ENCODE data around the gene SYNGR3. TPM values are rescaled to one million over a fixed set of nuclear protein-coding genes. Genes with fewer than 3 reads are reported as not detected.
"Not testable (repeated sequence)": the region's sequence is repeated elsewhere in the genome, so short reads cannot be mapped to it uniquely, and the experiment has no call there.

Gene SYNGR3
- polyA plus RNA-seq, 1 donor from 2014 or later = 4.9 TPM

DNA sequence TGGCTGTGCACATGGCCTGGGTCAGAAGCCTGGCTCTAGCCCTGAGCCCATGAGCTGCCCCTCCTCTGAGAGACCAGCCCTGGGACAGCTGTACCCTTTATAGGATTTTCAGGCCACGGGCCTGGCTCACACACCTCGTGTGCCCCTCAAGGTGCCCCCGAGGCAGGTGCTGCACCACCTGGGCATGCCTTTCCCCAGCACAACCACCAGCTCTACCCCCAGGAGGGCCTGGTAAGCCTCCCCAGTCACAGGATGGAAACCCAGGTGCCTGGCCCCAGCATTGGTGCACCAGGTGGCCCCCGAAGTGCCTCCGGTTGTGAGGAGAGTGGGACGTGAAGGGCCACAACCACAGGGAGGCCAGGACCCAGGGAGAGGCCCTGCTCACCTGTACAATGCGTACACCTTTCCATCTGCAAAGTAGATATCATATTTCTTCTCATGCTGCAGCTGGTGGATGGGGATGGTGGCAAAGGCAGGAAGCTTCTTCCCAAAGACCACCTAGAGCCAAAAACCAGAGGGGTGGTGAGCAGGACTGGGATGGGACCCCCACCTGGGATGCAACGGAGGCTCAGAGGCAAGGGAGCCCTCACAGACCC is 13.6 kb downstream of the SYNGR3 start:
- no peaks in the 10 kb centered on the region for H3K27me3 Mint-ChIP-seq
- H3K36me3 Mint-ChIP-seq = peaks cover under 1% of the 10 kb centered on the region
- H3K27ac Mint-ChIP-seq = no peak overlapping the region
- peak overlapping the region in 1 of 4 donors; percentile 40 for H3K4me3 Mint-ChIP-seq
- H3K4me1 Mint-ChIP-seq = peaks cover 2 to 12% (median 11%) of the 10 kb centered on the region in 3 donors
- H3K9me3 Mint-ChIP-seq = no peaks in the 10 kb centered on the region

DNA sequence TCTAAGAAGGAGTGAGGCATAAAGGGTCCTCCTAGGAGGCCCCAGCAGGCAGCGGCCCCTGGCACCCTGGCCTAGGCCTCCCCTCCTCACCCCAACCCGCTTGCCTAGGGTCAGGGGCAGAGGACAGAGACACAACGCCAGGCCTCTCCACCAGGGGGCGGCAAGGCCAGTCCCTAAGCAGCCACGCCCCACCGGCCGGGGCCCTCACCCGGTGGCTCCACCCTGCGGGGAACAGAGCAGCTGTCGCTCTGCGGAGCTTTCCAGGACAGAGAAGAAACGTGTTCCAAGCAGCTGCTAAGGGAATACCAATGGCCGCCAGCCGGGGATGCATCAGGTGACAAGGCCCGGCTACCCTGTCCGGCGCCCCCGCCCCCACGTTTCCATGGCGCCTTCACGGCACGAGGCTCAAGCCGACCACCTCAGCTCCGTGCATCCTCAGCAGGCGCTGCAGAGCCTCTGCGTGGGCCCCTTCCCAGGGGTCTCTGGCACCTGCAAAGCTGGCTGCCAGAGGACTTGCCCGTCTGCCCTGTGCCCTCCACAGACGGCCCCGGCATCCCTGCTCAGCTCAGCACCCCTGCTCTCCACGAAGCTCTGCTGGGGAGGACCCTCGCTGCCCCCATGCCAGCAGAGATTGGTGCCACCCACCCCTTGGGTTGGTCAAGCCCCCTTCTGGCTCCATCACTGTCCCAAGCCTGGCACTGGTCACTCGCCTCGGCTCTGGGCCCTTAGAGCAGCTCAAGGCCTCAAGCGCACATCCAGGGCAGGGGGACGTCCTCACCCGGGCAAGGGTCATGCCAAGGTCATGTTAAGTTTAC is 14.3 kb downstream of the SYNGR3 start:
- Mint-ChIP-seq H3K9me3 (no peaks in the 10 kb centered on the region), H3K27me3 (no peaks in the 10 kb centered on the region), H3K27ac (no peak overlapping the region), H3K4me3 (peak overlapping the region in 1 of 4 donors; percentile 40), H3K36me3 (no peaks in the 10 kb centered on the region), H3K4me1 (peaks cover 9 to 17% (median 16%) of the 10 kb centered on the region in 3 donors)

DNA sequence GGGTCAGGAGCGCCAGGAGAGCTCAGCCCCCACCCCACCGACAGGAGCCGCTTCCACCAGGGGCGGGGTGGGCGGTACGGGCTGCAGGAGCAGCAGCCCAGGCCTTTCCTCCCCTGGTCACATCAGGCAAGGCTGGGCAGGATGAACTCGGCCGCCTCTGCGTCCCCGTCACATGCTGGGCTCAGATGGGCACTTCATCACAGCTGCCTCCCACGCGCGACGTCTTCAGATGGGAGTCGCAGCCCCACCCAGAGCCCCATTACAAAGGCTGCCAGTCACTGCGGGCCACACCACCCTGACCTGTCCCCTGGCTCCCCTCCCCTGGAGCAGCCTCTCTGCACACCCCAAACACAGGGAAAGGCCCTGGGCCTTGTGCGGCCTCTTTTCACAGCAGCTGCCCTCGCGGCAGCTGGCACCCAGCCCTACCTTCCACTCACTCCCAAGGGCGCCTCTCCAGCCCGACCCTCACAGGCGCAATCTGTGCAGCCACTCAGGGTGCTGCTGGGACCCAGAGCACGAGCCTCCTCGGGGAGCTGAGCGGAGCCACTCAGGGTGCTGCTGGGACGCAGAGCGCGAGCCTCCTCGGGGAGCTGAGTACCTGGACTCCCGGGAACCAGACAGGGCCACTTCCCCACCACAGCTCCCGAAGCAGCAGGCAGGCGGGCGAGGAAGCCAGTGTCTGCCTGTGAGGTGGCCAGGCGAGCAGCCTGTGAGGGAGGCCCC is 15.2 kb downstream of the SYNGR3 start:
- Mint-ChIP-seq H3K27me3 (no peaks in the 10 kb centered on the region), H3K9me3 (no peaks in the 10 kb centered on the region), H3K27ac (no peak overlapping the region), H3K4me1 (peaks cover 11 to 17% (median 16%) of the 10 kb centered on the region in 3 donors), H3K36me3 (no peaks in the 10 kb centered on the region), H3K4me3 (no peak overlapping the region)

DNA sequence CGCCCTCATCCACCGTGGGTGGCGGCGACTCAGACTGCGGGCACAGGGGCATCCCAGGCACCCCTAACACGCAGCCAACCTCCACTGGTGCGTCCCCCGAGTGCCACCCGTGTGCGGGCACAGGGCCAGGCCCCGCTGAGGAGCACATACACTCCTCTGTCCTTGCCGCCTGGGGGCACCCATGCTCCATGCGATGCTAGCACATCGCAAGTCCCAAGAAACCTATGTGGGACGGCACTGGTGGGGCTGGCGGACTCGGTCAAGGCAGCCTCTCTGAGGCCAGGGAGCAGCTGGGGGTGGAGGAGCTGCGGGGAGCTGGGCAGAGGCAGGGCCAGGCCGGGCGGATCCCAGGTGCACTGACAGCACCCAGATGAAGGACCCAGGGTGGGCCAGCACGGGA is 15.9 kb downstream of the SYNGR3 start:
- Mint-ChIP-seq H3K36me3 (no peaks in the 10 kb centered on the region), H3K4me1 (peaks cover 15 to 22% (median 20%) of the 10 kb centered on the region in 3 donors), H3K9me3 (no peaks in the 10 kb centered on the region), H3K27me3 (no peaks in the 10 kb centered on the region), H3K4me3 (peak overlapping the region in 2 of 4 donors; percentile 7 to 53), H3K27ac (no peak overlapping the region)

DNA sequence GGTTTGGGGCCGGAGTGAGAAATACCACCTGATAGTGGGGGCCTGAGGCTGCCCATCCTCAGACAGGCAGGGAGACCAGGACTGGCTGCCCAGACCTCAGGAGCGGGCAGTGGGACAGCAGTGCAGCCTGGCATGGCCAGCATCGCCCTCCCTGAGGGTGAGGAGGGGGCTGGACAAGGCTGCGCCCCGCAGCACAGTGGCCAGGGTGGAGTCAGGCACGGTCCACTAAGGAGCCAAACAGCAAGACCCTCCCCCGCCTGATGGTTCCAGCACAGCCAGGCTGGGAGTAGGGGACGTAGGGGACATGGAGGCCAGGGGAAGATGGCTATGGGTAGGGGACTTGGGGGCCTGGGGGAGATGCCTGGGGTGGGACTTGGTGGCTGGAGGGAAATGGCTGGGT is 16.5 kb downstream of the SYNGR3 start:
- H3K27me3 Mint-ChIP-seq = no peaks in the 10 kb centered on the region
- H3K4me1 Mint-ChIP-seq = peaks cover 15 to 22% (median 20%) of the 10 kb centered on the region in 3 donors
- peak overlapping the region in 2 of 3 donors; percentile 53 to 88 for H3K27ac Mint-ChIP-seq
- no peaks in the 10 kb centered on the region for H3K36me3 Mint-ChIP-seq
- H3K9me3 Mint-ChIP-seq = no peaks in the 10 kb centered on the region
- H3K4me3 Mint-ChIP-seq = peak overlapping the region in 3 of 4 donors; percentile 7 to 71 (median 33)

DNA sequence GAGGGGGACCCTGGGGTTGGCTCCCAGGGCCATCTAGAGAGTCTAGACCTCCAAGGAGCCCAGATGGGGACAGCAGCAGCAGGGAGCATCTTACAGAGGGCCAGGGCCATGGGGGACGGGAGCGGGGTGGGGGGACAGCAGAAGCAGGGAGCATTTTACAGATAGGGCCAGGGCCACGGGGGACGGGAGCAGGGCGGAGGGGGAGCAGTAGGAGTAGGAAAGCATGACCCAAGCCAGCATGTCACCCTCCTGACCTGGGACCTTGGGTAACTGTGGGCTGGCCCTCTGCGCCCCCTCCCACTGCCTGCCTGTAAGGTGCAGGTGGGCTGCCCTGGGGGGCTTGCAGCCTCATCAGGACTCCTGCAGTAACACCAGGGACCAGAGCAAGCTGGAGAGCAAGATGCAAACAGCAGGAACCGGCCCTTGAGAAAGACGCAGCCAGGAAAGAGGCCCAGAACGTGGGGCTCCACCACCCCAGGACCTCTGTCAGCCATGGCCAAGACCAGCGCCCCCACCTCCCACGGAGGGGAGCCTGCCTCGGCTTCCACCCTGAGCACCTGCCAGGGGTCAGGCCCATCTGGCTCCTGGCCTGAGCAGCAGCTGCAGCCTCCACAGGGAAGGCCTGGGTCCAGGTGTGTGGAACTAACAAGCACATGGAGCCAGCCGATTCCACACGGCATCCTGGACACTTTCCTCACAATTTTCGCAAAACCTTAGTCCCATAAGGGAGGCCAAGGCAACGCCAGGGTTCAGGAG is 17.5 kb downstream of the SYNGR3 start:
- Mint-ChIP-seq H3K4me1 (peaks cover 15 to 22% (median 20%) of the 10 kb centered on the region in 3 donors), H3K9me3 (no peaks in the 10 kb centered on the region)

DNA sequence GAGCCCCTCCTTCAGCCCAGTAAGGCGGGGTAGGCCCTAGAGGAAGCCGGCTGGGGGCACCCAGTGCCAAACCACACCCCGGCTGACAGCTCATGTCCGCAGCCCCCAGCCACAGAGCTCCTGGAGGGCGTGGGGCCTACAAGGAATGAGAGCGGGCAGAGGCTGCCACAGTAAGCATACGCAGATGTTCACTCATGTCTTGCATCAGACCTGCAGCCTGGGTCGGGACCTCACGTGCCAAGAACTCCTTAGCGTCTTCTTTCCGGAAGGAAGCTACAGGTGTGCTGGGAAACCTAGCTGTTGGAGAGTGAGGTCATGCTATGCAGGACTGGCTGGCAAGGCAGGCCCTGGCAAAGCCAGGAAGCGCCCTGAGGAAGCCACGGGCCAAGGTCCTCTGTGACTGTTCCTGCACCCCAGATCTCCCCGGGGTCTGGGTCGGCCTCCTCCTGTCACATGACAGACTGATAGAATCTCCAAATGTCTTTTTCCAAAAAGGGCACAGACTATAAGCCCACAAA is 18.3 kb downstream of the SYNGR3 start:
- peaks cover 15 to 22% (median 20%) of the 10 kb centered on the region in 3 donors for H3K4me1 Mint-ChIP-seq
- no peaks in the 10 kb centered on the region for H3K27me3 Mint-ChIP-seq
- H3K9me3 Mint-ChIP-seq = no peaks in the 10 kb centered on the region
- H3K36me3 Mint-ChIP-seq = no peaks in the 10 kb centered on the region
- H3K27ac Mint-ChIP-seq = peak overlapping the region; percentile 80 to 93 (median 90)
- H3K4me3 Mint-ChIP-seq = peak overlapping the region; percentile 81 to 93 (median 92)

More for the DNA sequence above, 17.5 kb downstream of the SYNGR3 start:
- Mint-ChIP-seq H3K27ac (peak overlapping the region in 1 of 3 donors; percentile 90), H3K4me3 (peak overlapping the region in 3 of 4 donors; percentile 43 to 93 (median 93)), H3K27me3 (no peaks in the 10 kb centered on the region), H3K36me3 (no peaks in the 10 kb centered on the region)

DNA sequence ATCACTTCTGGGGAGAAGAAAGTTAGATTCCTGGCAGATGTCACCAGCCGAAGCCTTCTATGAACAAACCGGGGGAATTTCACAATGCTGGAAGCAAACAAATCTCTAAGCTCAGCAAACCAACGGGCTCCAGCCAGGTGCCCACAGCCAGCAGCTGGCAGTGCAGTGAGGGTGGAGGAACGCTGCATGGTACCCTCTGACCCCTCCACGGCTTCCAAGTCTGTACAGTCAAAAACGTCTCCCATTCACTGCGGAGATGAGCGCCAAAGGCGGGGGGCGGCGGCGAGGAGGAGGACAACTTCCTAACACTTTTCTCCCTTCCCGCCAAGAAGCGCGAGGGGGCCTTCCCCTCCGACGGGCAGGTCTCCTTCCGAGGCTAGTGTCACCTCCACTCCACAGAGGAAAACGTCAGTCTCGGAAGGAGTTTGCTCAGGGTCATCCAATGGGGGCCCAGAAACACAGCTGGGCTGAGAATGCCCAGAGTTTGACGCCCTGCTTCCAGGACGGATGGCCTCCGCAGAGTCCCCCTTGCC is 18.9 kb downstream of the SYNGR3 start:
- Mint-ChIP-seq H3K27me3 (no peaks in the 10 kb centered on the region), H3K4me3 (peak overlapping the region; percentile 81 to 93 (median 92)), H3K4me1 (peaks cover 15 to 22% (median 20%) of the 10 kb centered on the region in 3 donors), H3K36me3 (no peaks in the 10 kb centered on the region), H3K9me3 (no peaks in the 10 kb centered on the region), H3K27ac (peak overlapping the region; percentile 82 to 93 (median 90))

DNA sequence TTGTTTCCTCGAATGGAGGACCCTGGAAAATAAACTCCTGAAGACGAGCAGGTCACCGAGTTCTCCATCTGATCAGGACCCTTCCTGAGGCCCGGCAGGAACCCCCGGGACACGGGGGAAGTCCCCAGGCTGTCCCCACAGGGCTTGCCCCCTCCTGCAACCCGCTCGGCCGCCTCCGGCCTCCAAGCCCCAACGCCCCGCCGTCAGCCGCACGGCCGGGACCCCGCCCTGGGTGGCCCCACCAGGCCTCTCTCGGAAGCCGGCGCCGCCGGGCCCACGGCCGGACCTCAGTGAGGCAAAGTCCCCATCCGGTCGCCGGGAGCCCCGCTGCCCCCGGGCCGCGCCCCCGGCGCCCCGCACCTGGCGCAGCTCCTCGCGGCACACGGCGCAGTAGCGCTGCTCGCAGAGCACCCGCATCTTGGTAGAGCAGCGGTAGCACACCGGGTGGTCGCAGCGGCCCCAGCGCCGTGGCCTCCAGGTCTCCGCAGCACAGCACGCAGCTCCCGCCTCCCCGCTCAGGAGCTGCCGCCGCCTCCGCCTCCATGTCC is 19.5 kb downstream of the SYNGR3 start:
- no peaks in the 10 kb centered on the region for H3K9me3 Mint-ChIP-seq

DNA sequence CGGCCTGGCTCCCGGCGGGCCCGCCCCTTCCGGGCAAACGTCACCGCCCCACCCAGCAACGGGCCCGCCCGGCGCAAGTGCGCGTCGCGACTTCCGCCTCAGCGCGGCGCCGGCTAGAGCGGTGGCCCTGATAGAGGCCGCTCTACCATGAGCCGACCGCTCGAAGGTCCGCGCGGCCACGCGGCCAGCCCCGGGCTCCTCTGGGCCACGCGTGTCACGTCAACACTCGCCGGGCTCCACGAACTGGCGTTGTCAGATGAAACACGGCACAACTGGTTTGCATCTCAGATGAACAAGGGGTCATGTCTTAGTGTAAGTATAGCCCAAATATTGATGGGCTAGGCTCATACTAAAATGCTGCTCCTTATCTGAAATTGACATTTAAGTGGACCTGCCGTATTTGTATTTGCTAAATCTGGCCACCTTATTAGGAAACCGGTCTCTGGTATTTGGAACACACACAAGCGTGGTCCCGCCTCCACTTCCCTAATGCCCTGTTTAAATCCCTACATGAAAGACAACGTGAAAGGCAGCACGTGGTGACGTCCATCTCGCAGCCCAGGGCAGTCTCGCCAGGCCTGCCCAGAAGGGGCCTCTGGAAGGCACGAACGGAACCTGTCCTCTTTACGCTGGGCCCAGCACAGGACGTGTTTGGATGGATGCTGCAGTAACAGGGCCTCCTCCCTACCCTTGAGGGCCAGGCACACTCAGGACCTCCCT is 20.2 kb downstream of the SYNGR3 start, which contains the start of gene ZNF598:
ZNF598 (minus strand) TSS at position 31 of the 720 bp plus-strand sequence.
- H3K36me3 Mint-ChIP-seq = no peaks in the 10 kb centered on the region
- peaks cover 15 to 22% (median 20%) of the 10 kb centered on the region in 3 donors for H3K4me1 Mint-ChIP-seq

More for the DNA sequence above, 19.5 kb downstream of the SYNGR3 start:
- Mint-ChIP-seq H3K4me3 (peak overlapping the region; percentile 81 to 93 (median 92)), H3K36me3 (no peaks in the 10 kb centered on the region), H3K4me1 (peaks cover 15 to 22% (median 20%) of the 10 kb centered on the region in 3 donors), H3K27me3 (no peaks in the 10 kb centered on the region), H3K27ac (peak overlapping the region in 2 of 3 donors; percentile 82 to 93)

DNA sequence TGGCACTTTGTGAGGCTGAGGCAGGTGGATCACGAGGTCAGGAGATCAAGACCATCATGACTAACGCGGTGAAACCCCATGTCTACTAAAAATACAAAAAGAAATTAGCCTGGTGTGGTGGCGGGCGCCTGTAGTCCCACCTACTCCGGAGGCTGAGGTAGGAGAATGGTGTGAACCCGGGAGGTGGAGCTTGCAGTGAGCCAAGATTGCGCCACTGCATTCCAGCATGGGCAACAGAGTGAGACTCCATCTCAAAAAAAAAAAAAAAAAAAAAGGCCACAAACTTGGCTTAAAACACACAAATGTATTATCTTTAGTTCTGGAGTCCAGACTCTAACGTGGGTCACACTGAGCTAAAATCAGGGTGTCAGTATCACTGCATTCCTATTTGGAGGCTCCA is 22.0 kb downstream of the SYNGR3 start:
- peak overlapping the region in 1 of 4 donors; percentile 6 for H3K4me3 Mint-ChIP-seq
- H3K27ac Mint-ChIP-seq = not testable (repeated sequence)

More for the DNA sequence above, 20.2 kb downstream of the SYNGR3 start, which contains the start of gene ZNF598:
- peak within 1 kb of the TSS; percentile 95 to 99 (median 98) for H3K27ac Mint-ChIP-seq
- no peaks in the 10 kb centered on the region for H3K27me3 Mint-ChIP-seq
- no peaks in the 10 kb centered on the region for H3K9me3 Mint-ChIP-seq
- peak within 1 kb of the TSS; percentile 93 to 97 (median 95) for H3K4me3 Mint-ChIP-seq

DNA sequence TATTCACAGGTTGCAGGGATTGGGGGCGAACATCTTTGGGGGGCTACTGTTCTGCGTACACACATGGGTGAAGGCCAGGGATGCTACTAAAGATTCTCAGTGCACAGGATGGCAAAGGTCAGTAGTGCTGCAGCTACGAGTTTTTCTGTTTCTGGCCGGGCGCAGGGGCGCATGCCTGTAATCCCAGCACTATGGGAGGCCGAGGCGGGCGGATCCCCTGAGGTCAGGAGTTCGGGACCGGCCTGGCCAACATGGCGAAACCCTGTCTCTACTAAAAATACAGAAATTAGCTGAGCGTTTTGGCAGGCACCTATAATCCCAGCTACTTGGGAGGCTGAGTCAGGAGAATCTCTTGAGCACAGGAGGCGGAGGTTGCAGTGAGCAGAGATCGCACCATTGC is 23.8 kb downstream of the SYNGR3 start:
- Mint-ChIP-seq H3K36me3 (no peaks in the 10 kb centered on the region), H3K4me3 (peak overlapping the region in 1 of 4 donors; percentile 60), H3K4me1 (peaks cover 9 to 11% (median 9%) of the 10 kb centered on the region in 3 donors), H3K27ac (peak overlapping the region in 1 of 3 donors; percentile 35), H3K9me3 (no peaks in the 10 kb centered on the region), H3K27me3 (no peaks in the 10 kb centered on the region)

More for the DNA sequence above, 22.0 kb downstream of the SYNGR3 start:
- not testable (repeated sequence) for H3K9me3 Mint-ChIP-seq, H3K36me3 Mint-ChIP-seq, H3K27me3 Mint-ChIP-seq
- H3K4me1 Mint-ChIP-seq = peaks cover 15 to 21% (median 19%) of the 10 kb centered on the region in 3 donors
